Neural cell (in vitro differentiated cells): Measurements from ENCODE around the gene ARRB1. TPM values are rescaled to one million over a fixed set of nuclear protein-coding genes. Genes with fewer than 3 reads are reported as not detected.

Experiments used
- H2AFZ ChIP-seq: fragments of 200-600, 300-800 bp; sonication (generic), shearing (Covaris generic); 2 replicates; pipeline ENCODE4 v1.6.0; 2014; ENCODE audit warnings: low read depth, mild to moderate bottlenecking, antibody characterized with exemption, low read length, moderate library complexity
- H3F3A ChIP-seq: fragments of 200-600 bp; shearing (Covaris generic); 2 replicates; pipeline ENCODE4 v1.6.1; 2016; ENCODE audit warnings: mild to moderate bottlenecking, moderate library complexity, mixed read lengths, antibody characterized with exemption, low read length; ENCODE audit not compliant: insufficient read depth, poor library complexity, severe bottlenecking
- H3K27ac ChIP-seq: fragments of 200-600, 300-800 bp; sonication (generic), shearing (Covaris generic); 2 replicates; pipeline ENCODE4 v1.5.1; 2014; ENCODE audit warnings: mild to moderate bottlenecking, low read length, moderate library complexity
- H3K27me3 ChIP-seq: fragments of 300-800, 200-600 bp; sonication (generic), shearing (Covaris generic); 2 replicates; pipeline ENCODE4 v1.6.0; 2014; ENCODE audit warnings: mild to moderate bottlenecking, low read depth, low read length, moderate library complexity; ENCODE audit not compliant: insufficient read depth
- H3K36me3 ChIP-seq: fragments of 300-800, 200-600 bp; sonication (generic), shearing (Covaris generic); 2 replicates; pipeline ENCODE4 v1.5.1; 2014; ENCODE audit warnings: mild to moderate bottlenecking, antibody characterized with exemption, low read length, moderate library complexity; ENCODE audit not compliant: insufficient read depth
- H3K4me2 ChIP-seq: fragments of 300-800, 200-600 bp; sonication (generic), shearing (Covaris generic); 2 replicates; pipeline ENCODE4 v1.6.0; 2014; ENCODE audit warnings: mild to moderate bottlenecking, low read length
- H3K4me3 ChIP-seq: fragments of 300-800, 200-600 bp; sonication (generic), shearing (Covaris generic); 2 replicates; pipeline ENCODE4 v1.5.1; 2014; ENCODE audit warnings: mild to moderate bottlenecking, low read length, moderate library complexity
- H3K79me2 ChIP-seq: fragments of 200-600 bp; shearing (Covaris generic); replicated peaks from 2 replicates; pipeline ENCODE4 v1.6.0; 2014; ENCODE audit warnings: mild to moderate bottlenecking, low read length, moderate library complexity; ENCODE audit not compliant: insufficient read depth
- H3K9ac ChIP-seq: fragments of 300-800, 200-600 bp; sonication (generic), shearing (Covaris generic); 2 replicates; pipeline ENCODE4 v1.6.1; 2016; ENCODE audit warnings: mild to moderate bottlenecking, low read length, mixed read lengths
- H3K9me2 ChIP-seq: fragments of 200-600 bp; shearing (Covaris generic); 2 replicates; pipeline ENCODE4 v1.6.1; 2016; ENCODE audit warnings: mild to moderate bottlenecking, low read length, mixed read lengths; ENCODE audit not compliant: insufficient read depth
- H3K9me3 ChIP-seq: fragments of 200-600, 300-800 bp; sonication (generic), shearing (Covaris generic); 2 replicates; pipeline ENCODE4 v1.6.1; 2016; ENCODE audit warnings: mild to moderate bottlenecking, mixed run types, low read length, moderate library complexity, mixed read lengths
- H4K20me1 ChIP-seq: fragments of 200-600 bp; shearing (Covaris generic); 2 replicates; pipeline ENCODE4 v1.6.1; 2016; ENCODE audit warnings: mild to moderate bottlenecking, mixed run types; ENCODE audit not compliant: insufficient read depth
- CTCF ChIP-seq: fragments of 450-650 bp; IDR thresholded peaks from 2 replicates; pipeline ENCODE4 v1.5.1; 2014; ENCODE audit warnings: antibody characterized with exemption, mild to moderate bottlenecking, moderate library complexity; ENCODE audit not compliant: poor library complexity, severe bottlenecking
- EP300 ChIP-seq: fragments of 450-650 bp; conservative IDR thresholded peaks from 2 replicates; pipeline ENCODE4 v1.6.1; 2014; ENCODE audit warnings: antibody characterized with exemption, mild to moderate bottlenecking, moderate library complexity; ENCODE audit not compliant: poor library complexity, severe bottlenecking
- EZH2 ChIP-seq: fragments of 200-600, 300-800 bp; shearing (Covaris generic), sonication (generic); IDR thresholded peaks from 2 replicates; pipeline ENCODE4 v1.6.1; 2014; ENCODE audit warnings: antibody characterized with exemption, low read length, borderline replicate concordance, mild to moderate bottlenecking; ENCODE audit not compliant: insufficient read depth, poor library complexity, severe bottlenecking
- MXI1 ChIP-seq: fragments of 450-650 bp; conservative IDR thresholded peaks from 2 replicates; pipeline ENCODE4 v1.6.1; 2014; ENCODE audit warnings: antibody characterized with exemption, mild to moderate bottlenecking; ENCODE audit not compliant: poor library complexity, severe bottlenecking
- POLR2AphosphoS5 ChIP-seq: IDR thresholded peaks from 2 replicates; pipeline ENCODE4 v1.6.1; 2012
- RAD21 ChIP-seq: fragments of 450-650 bp; conservative IDR thresholded peaks from 2 replicates; pipeline ENCODE4 v1.6.1; 2014; ENCODE audit warnings: antibody characterized with exemption, mild to moderate bottlenecking, moderate library complexity
- REST ChIP-seq: IDR thresholded peaks from 2 replicates; pipeline ENCODE4 v1.6.1; 2012; ENCODE audit warnings: borderline replicate concordance
- SMC3 ChIP-seq: fragments of 450-650 bp; conservative IDR thresholded peaks from 2 replicates; pipeline ENCODE4 v1.6.1; 2014; ENCODE audit warnings: antibody characterized with exemption, mild to moderate bottlenecking, moderate library complexity; ENCODE audit not compliant: poor library complexity
- TAF1 ChIP-seq: IDR thresholded peaks from 2 replicates; pipeline ENCODE4 v1.6.1; 2012; ENCODE audit warnings: low read depth
- polyA plus RNA-seq: library from polyadenylated mRNA; depleted of rRNA; stranded (reverse); fragments of >200 nt; gene quantifications from 2 replicates; pipeline ENCODE4 v1.2.3, GENCODE V29; 2014

ARRB1 gene
- polyA plus RNA-seq, 1 donor from 2014 or later, result 5.7 TPM

GRCh38 chr11:75337195-75337654 lies 14.2 kb downstream of the ARRB1 start:
- Histone ChIP-seq H3K9ac (no peak overlapping the region), H3K4me2 (no peak overlapping the region), H3K79me2 (no peaks in the 10 kb centered on the region), H4K20me1 (no peaks in the 10 kb centered on the region), H2AFZ (no peak overlapping the region), H3K9me3 (no peaks in the 10 kb centered on the region), H3K9me2 (no peaks in the 10 kb centered on the region), H3K27ac (no peak overlapping the region), H3K4me3 (no peak overlapping the region), H3K27me3 (no peaks in the 10 kb centered on the region), H3K36me3 (no peaks in the 10 kb centered on the region), H3F3A (no peaks in the 10 kb centered on the region)
- TF ChIP-seq POLR2AphosphoS5 (no peak), RAD21 (no peak), EP300 (no peak), CTCF (no peak)

GRCh38 chr11:75334976-75335375 lies 16.5 kb downstream of the ARRB1 start:
- Histone ChIP-seq H2AFZ (no peak overlapping the region), H3K4me2 (no peak overlapping the region), H3F3A (no peaks in the 10 kb centered on the region), H4K20me1 (no peaks in the 10 kb centered on the region), H3K27me3 (no peaks in the 10 kb centered on the region), H3K36me3 (no peaks in the 10 kb centered on the region), H3K9me2 (no peaks in the 10 kb centered on the region), H3K9me3 (no peaks in the 10 kb centered on the region), H3K79me2 (no peaks in the 10 kb centered on the region), H3K27ac (no peak overlapping the region), H3K9ac (no peak overlapping the region), H3K4me3 (no peak overlapping the region)
- TF ChIP-seq RAD21, result no peak
- TF ChIP-seq EP300, result no peak
- TF ChIP-seq CTCF, result no peak
- TF ChIP-seq MXI1, result no peak
- no peak for TF ChIP-seq SMC3
- TF ChIP-seq TAF1, result no peak
- no peak for TF ChIP-seq EZH2
- no peak for TF ChIP-seq REST
- no peak for TF ChIP-seq POLR2AphosphoS5
